IMR-90 (cell line): ENCODE results near the gene CARD19. TPM values are rescaled to one million over a fixed set of nuclear protein-coding genes. Genes with fewer than 3 reads are reported as not detected.

Experiments
- ATAC-seq: fragments of 200-7000 bp; cut with Tn5 transposase; 2 replicates; pipeline ENCODE4 v1.9.1; 2020; ENCODE audit warnings: low read depth, mild to moderate bottlenecking, moderate library complexity
- BruUV-seq: library from RNA; stranded (reverse); fragments of 400-500 nt; replicated peaks from 2 replicates; lab custom pipeline; 2021; lab: Mats Ljungman, UMichigan
- CTCF ChIA-PET: fragments of 300-600 bp; formaldehyde crosslinking; extraction: SDS; loops from one replicate; lab custom pipeline; 2021; ENCODE audit warnings: antibody characterized with exemption; lab: Yijun Ruan, JAX
- POLR2A ChIA-PET: fragments of 300-600 bp; sonication (Branson Sonifier 250); formaldehyde crosslinking; loops from one replicate; lab custom pipeline; 2022; ENCODE audit warnings: antibody characterized with exemption; ENCODE audit not compliant: unreplicated experiment; lab: Charles Lee
- DNase-seq: peaks from one replicate; pipeline ENCODE4 v3.0.0; 2013
- H2AFZ ChIP-seq: replicated peaks from 2 replicates; pipeline ENCODE3; 2013; ENCODE audit warnings: low read length, mild to moderate bottlenecking; ENCODE audit not compliant: poor library complexity
- H2AK5ac ChIP-seq: 2 replicates; pipeline ENCODE4 v1.6.1; 2013; ENCODE audit warnings: low read depth, low read length, inconsistent platforms
- H2AK9ac ChIP-seq: replicated peaks from 2 replicates; pipeline ENCODE3; 2013; ENCODE audit warnings: mild to moderate bottlenecking, low read depth, low read length, moderate library complexity; ENCODE audit not compliant: poor library complexity
- H2BK120ac ChIP-seq: 2 replicates; pipeline ENCODE4 v1.6.1; 2013; ENCODE audit warnings: low read depth, low read length, inconsistent platforms
- H2BK15ac ChIP-seq: 3 replicates; pipeline ENCODE4 v1.6.1; 2013; ENCODE audit warnings: low read depth, low read length, inconsistent platforms
- H2BK20ac ChIP-seq: 2 replicates; pipeline ENCODE4 v1.6.1; 2013; ENCODE audit warnings: low read depth, mild to moderate bottlenecking, inconsistent platforms, low read length, moderate library complexity
- H2BK5ac ChIP-seq: 2 replicates; pipeline ENCODE4 v1.6.1; 2013; ENCODE audit warnings: mild to moderate bottlenecking, low read depth, low read length, inconsistent platforms; ENCODE audit not compliant: poor library complexity, severe bottlenecking
- H3K14ac ChIP-seq: replicated peaks from 2 replicates; pipeline ENCODE4 v1.6.1; 2013; ENCODE audit warnings: low read depth, low read length, inconsistent platforms
- H3K18ac ChIP-seq: 2 replicates; pipeline ENCODE4 v1.6.1; 2013; ENCODE audit warnings: low read depth, low read length, control low read depth
- H3K23ac ChIP-seq: 2 replicates; pipeline ENCODE4 v1.6.1; 2013; ENCODE audit warnings: low read depth, low read length, inconsistent platforms
- H3K27ac ChIP-seq: 2 replicates; pipeline ENCODE4 v1.5.1; 2013; ENCODE audit warnings: mild to moderate bottlenecking, control low read depth, low read length; ENCODE audit not compliant: insufficient read depth
- H3K27me3 ChIP-seq: 2 replicates; pipeline ENCODE4 v1.6.1; 2013; ENCODE audit warnings: low read length; ENCODE audit not compliant: control insufficient read depth, insufficient read depth
- H3K36me3 ChIP-seq: 2 replicates; pipeline ENCODE4 v1.6.1; 2013; ENCODE audit warnings: low read length, mixed read lengths; ENCODE audit not compliant: control insufficient read depth, insufficient read depth
- H3K4ac ChIP-seq: 2 replicates; pipeline ENCODE4 v1.6.1; 2013; ENCODE audit warnings: low read depth, low read length, inconsistent platforms
- H3K4me1 ChIP-seq: 2 replicates; pipeline ENCODE4 v1.6.1; 2013; ENCODE audit warnings: low read length, mixed read lengths; ENCODE audit not compliant: control insufficient read depth, insufficient read depth
- H3K4me2 ChIP-seq: 2 replicates; pipeline ENCODE4 v1.6.1; 2013; ENCODE audit warnings: low read depth, mild to moderate bottlenecking, control low read depth, low read length, moderate library complexity
- H3K4me3 ChIP-seq: 2 replicates; pipeline ENCODE4 v1.5.1; 2013; ENCODE audit warnings: low read depth, mild to moderate bottlenecking, control low read depth, low read length, moderate library complexity; ENCODE audit not compliant: insufficient read depth
- H3K56ac ChIP-seq: 2 replicates; pipeline ENCODE4 v1.6.1; 2013; ENCODE audit warnings: low read length, inconsistent platforms; ENCODE audit not compliant: insufficient read depth; ENCODE audit errors: extremely low read depth
- H3K79me1 ChIP-seq, 2 experiments: 2 replicates each; pipeline ENCODE4 v1.6.1; 2013; ENCODE audit warnings: low read length in 2 of 2, inconsistent platforms in 1 of 2, low read depth in 1 of 2
- H3K9ac ChIP-seq: 2 replicates; pipeline ENCODE4 v1.6.1; 2013; ENCODE audit warnings: low read depth, low read length, control low read depth
- H3K9me1 ChIP-seq: 2 replicates; pipeline ENCODE4 v1.6.1; 2013; ENCODE audit warnings: low read length, inconsistent platforms; ENCODE audit not compliant: insufficient read depth
- H3K9me3 ChIP-seq: 2 replicates; pipeline ENCODE4 v1.6.1; 2013; ENCODE audit warnings: low read length; ENCODE audit not compliant: control insufficient read depth, insufficient read depth
- H4K20me1 ChIP-seq: 2 replicates; pipeline ENCODE4 v1.6.1; 2013; ENCODE audit warnings: low read length, inconsistent platforms; ENCODE audit not compliant: insufficient read depth
- H4K5ac ChIP-seq: 2 replicates; pipeline ENCODE4 v1.6.1; 2013; ENCODE audit warnings: mild to moderate bottlenecking, low read depth, low read length, control low read depth
- H4K8ac ChIP-seq, 2 experiments: 2 replicates each; pipeline ENCODE4 v1.6.1; 2013; ENCODE audit warnings: low read depth in 2 of 2, low read length in 2 of 2, control low read depth in 1 of 2, inconsistent platforms in 1 of 2
- H4K91ac ChIP-seq: 2 replicates; pipeline ENCODE4 v1.6.1; 2013; ENCODE audit warnings: low read depth, low read length, inconsistent platforms; ENCODE audit not compliant: insufficient read depth
- BHLHE40 ChIP-seq: fragments of 150-350 bp; IDR thresholded peaks from 2 replicates; pipeline ENCODE4 v1.6.1; 2016; ENCODE audit warnings: mild to moderate bottlenecking, low read depth, low read length
- CHD1 ChIP-seq: IDR thresholded peaks from 2 replicates; pipeline ENCODE4 v1.6.1; 2012; ENCODE audit warnings: low read depth, low read length, improper control_type of control experiment
- FOS ChIP-seq: fragments of 150-350 bp; IDR thresholded peaks from 2 replicates; pipeline ENCODE4 v1.6.1; 2016; ENCODE audit warnings: low read depth, low read length
- MAZ ChIP-seq: IDR thresholded peaks from 2 replicates; pipeline ENCODE4 v1.6.1; 2012; ENCODE audit warnings: low read depth, mild to moderate bottlenecking, low read length, improper control_type of control experiment, moderate library complexity, borderline replicate concordance
- MXI1 ChIP-seq: IDR thresholded peaks from 2 replicates; pipeline ENCODE4 v1.6.1; 2012; ENCODE audit warnings: low read depth, mild to moderate bottlenecking, low read length, moderate library complexity, borderline replicate concordance
- NFE2L2 ChIP-seq: fragments of 150-350 bp; IDR thresholded peaks from 2 replicates; pipeline ENCODE4 v1.6.1; 2016; ENCODE audit warnings: low read depth, mild to moderate bottlenecking, low read length
- POLR2A ChIP-seq: IDR thresholded peaks from 2 replicates; pipeline ENCODE4 v1.6.1; 2012; ENCODE audit warnings: mild to moderate bottlenecking, low read depth, low read length
- RAD21 ChIP-seq: IDR thresholded peaks from 2 replicates; pipeline ENCODE4 v1.6.1; 2012; ENCODE audit warnings: low read length, improper control_type of control experiment
- RCOR1 ChIP-seq: IDR thresholded peaks from 2 replicates; pipeline ENCODE4 v1.6.1; 2012; ENCODE audit warnings: mild to moderate bottlenecking, low read length, improper control_type of control experiment; ENCODE audit not compliant: insufficient replicate concordance
- RFX5 ChIP-seq: IDR thresholded peaks from 2 replicates; pipeline ENCODE4 v1.8.0; 2012; ENCODE audit warnings: low read depth, mild to moderate bottlenecking, low read length, moderate library complexity
- SMC3 ChIP-seq: fragments of 150-350 bp; IDR thresholded peaks from 2 replicates; pipeline ENCODE4 v1.6.1; 2016; ENCODE audit warnings: low read depth, mild to moderate bottlenecking, antibody characterized with exemption, low read length, moderate library complexity
- WGBS, 2 experiments: methylation state at CpG; one replicate each; pipeline versions ENCODE4 v1.1.5 to v1.1.7; 2013; ENCODE audit warnings: missing lambda C conversion rate in 2 of 2; ENCODE audit not compliant: insufficient read length in 1 of 2; ENCODE audit errors: extremely low coverage in 2 of 2; 5-methylcytosine and 5-hydroxymethylcytosine counted together
- dilution Hi-C: fragments of 300-500 bp; cut with HindIII; formaldehyde crosslinking; loops from one replicate; pipeline ENCODE4 v1.14.3; 2018; ENCODE audit warnings: low sequenced_read_pairs; ENCODE audit not compliant: unreplicated experiment
- in situ Hi-C: fragments of 300-500 bp; cut with MboI; formaldehyde crosslinking; loops from 3 replicates; pipeline ENCODE4 v1.14.3; 2019; ENCODE audit warnings: low sequenced_read_pairs, inconsistent platforms, mixed read lengths
- intact Hi-C: fragments of 100-400 bp; cut with micrococcal nuclease; formaldehyde crosslinking; loops from 2 replicates; pipeline ENCODE4 v1.10.0; 2022
- polyA plus RNA-seq, 3 experiments: library from polyadenylated mRNA; depleted of rRNA; stranded (reverse); fragments of >200 nt; gene quantifications; 2 replicates each; pipeline ENCODE4 v1.2.3, GENCODE V29; 2012; ENCODE audit warnings: low replicate concordance in 1 of 3
- total RNA-seq: library from RNA; depleted of rRNA; stranded (reverse); fragments of >200 nt; gene quantifications from 2 replicates; pipeline ENCODE4 v1.2.3, GENCODE V29; 2012
- TF ChIP-seq, protein P1 (sequence below): fragments of 150-350 bp; IDR thresholded peaks from 2 replicates; pipeline ENCODE4 v1.6.1; 2016; ENCODE audit warnings: low read depth, mild to moderate bottlenecking, low read length, moderate library complexity, borderline replicate concordance
- TF ChIP-seq, protein P2 (sequence below): fragments of 150-350 bp; IDR thresholded peaks from 2 replicates; pipeline ENCODE4 v1.6.1; 2017; ENCODE audit warnings: mild to moderate bottlenecking, antibody characterized with exemption, low read length, low read depth

The CARD19 gene
- total and polyA plus RNA-seq, 2 of the 4 experiments (the other 2 are of a cell fraction), result 17.4 to 111 TPM

DNA sequence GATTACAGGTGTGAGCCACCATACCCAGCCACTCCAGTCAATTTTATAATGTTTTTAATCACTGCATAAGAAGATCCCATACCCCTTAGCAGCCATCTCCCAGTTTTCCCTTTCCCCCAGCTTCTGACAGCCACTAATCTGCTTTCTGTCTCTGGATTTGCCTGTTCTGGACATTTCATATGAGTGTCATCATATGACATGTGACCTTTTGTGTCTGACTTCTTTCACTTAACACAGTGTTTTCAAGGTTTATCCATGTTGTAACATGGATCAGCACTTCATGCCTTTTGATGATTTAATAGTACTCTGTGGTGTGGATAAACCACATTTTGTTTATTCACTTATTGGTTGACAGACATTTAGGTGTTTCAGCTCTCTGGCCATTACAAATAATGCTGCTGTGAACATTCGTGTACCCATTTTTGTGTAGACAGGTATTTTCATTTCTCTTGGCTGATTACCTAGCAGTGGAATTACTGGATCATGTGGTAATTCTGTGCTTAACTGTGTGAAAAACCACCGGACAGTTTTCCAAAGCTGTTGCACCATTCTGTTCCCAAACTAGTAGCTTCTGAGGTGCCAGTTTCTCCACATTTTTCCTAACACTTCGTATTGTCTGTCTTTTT lies 28.9 kb upstream of the CARD19 start:
- H3K56ac ChIP-seq, result no peak overlapping the region
- ATAC-seq, result no peak
- in situ Hi-C loops, result no loop called here

More for the DNA sequence above, 28.9 kb upstream of the CARD19 start:
- Histone ChIP-seq H3K14ac (no peak overlapping the region), H3K9ac (no peak overlapping the region), H2AK5ac (no peak overlapping the region), H2AK9ac (no peak overlapping the region), H3K9me1 (no peaks in the 10 kb centered on the region), H3K4me1 (peaks cover under 1% of the 10 kb centered on the region; the same call in 1 of the 2 replicates), H3K4me2 (no peak overlapping the region), H2BK15ac (no peak overlapping the region), H2AFZ (no peak overlapping the region), H3K18ac (no peak overlapping the region), H4K5ac (no peak overlapping the region), H3K27me3 (peaks cover 4% of the 10 kb centered on the region; the same call in 1 of the 2 replicates), H3K4me3 (no peak overlapping the region), H3K23ac (no peak overlapping the region), H4K91ac (no peak overlapping the region), H3K4ac (no peak overlapping the region), H2BK5ac (no peak overlapping the region), H2BK120ac (no peak overlapping the region), H4K8ac (no peak overlapping the region), H3K9me3 (no peaks in the 10 kb centered on the region), H2BK20ac (no peak overlapping the region), H3K79me1 (no peaks in the 10 kb centered on the region), H3K36me3 (no peaks in the 10 kb centered on the region), H4K20me1 (no peaks in the 10 kb centered on the region), H3K27ac (no peak overlapping the region)
- 60% methylated on average over 1 of the region's 3 CpGs; no CpG with 5 or more reads in 1 of the 2 experiments for WGBS, 2 experiments
- dilution Hi-C loops (no loop called here), intact Hi-C loops (no loop called here)
- POLR2A ChIA-PET, result no interaction called here
- DNase-seq, result no peak
- no peak for TF ChIP-seq CHD1
- TF ChIP-seq RCOR1, result no peak
- no peak for TF ChIP-seq RFX5
- no peak for TF ChIP-seq SMC3
- TF ChIP-seq, protein P1, sequence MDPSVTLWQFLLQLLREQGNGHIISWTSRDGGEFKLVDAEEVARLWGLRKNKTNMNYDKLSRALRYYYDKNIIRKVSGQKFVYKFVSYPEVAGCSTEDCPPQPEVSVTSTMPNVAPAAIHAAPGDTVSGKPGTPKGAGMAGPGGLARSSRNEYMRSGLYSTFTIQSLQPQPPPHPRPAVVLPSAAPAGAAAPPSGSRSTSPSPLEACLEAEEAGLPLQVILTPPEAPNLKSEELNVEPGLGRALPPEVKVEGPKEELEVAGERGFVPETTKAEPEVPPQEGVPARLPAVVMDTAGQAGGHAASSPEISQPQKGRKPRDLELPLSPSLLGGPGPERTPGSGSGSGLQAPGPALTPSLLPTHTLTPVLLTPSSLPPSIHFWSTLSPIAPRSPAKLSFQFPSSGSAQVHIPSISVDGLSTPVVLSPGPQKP, result no peak
- TF ChIP-seq FOS, result no peak
- TF ChIP-seq MXI1, result no peak
- TF ChIP-seq MAZ, result no peak
- TF ChIP-seq NFE2L2, result no peak
- TF ChIP-seq POLR2A, result no peak
- TF ChIP-seq BHLHE40, result no peak
- TF ChIP-seq, protein P2, sequence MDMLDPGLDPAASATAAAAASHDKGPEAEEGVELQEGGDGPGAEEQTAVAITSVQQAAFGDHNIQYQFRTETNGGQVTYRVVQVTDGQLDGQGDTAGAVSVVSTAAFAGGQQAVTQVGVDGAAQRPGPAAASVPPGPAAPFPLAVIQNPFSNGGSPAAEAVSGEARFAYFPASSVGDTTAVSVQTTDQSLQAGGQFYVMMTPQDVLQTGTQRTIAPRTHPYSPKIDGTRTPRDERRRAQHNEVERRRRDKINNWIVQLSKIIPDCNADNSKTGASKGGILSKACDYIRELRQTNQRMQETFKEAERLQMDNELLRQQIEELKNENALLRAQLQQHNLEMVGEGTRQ, result no peak
- TF ChIP-seq RAD21, result no peak
- CTCF ChIA-PET, result no interaction called here
- BruUV-seq, result no TSS peak
